Mesothelial cell of epicardium (in vitro differentiated cells): ENCODE measurements around the gene PLEKHO1. TPM values are rescaled to one million over a fixed set of nuclear protein-coding genes. Genes with fewer than 3 reads are reported as not detected.

Experiments used
- DNase-seq, 2 experiments: peaks; one replicate each; pipeline ENCODE4 v3.0.0; 2021; ENCODE audit warnings: low spot score in 2 of 2; ENCODE audit not compliant: unreplicated experiment in 2 of 2
- H3K27ac Mint-ChIP-seq: 2 replicates; pipeline ENCODE4 v1.8.0; 2021; ENCODE audit warnings: mixed read lengths
- H3K27me3 Mint-ChIP-seq: 2 replicates; pipeline ENCODE4 v1.8.0; 2021; ENCODE audit warnings: low read depth, mixed read lengths
- H3K36me3 Mint-ChIP-seq: 2 replicates; pipeline ENCODE4 v1.8.0; 2021; ENCODE audit warnings: mixed read lengths
- H3K4me1 Mint-ChIP-seq: 2 replicates; pipeline ENCODE4 v1.8.0; 2021; ENCODE audit warnings: mixed read lengths
- H3K4me3 Mint-ChIP-seq: 2 replicates; pipeline ENCODE4 v1.8.0; 2021; ENCODE audit warnings: mild to moderate bottlenecking, moderate library complexity, mixed read lengths
- H3K9me3 Mint-ChIP-seq: 2 replicates; pipeline ENCODE4 v1.8.0; 2021; ENCODE audit warnings: mixed read lengths
- total RNA-seq: library from RNA; stranded (reverse); gene quantifications from 3 replicates; pipeline ENCODE4 v1.2.1, GENCODE V29; 2021
- TF ChIP-seq, protein P1 (sequence below): fragments of 200-600 bp; sonication (generic); IDR thresholded peaks from one replicate; pipeline ENCODE4 v1.5.0; 2021; ENCODE audit warnings: antibody characterized with exemption; ENCODE audit not compliant: unreplicated experiment

Gene PLEKHO1
- total RNA-seq, 1 donor from 2014 or later: 80.1 TPM

DNA sequence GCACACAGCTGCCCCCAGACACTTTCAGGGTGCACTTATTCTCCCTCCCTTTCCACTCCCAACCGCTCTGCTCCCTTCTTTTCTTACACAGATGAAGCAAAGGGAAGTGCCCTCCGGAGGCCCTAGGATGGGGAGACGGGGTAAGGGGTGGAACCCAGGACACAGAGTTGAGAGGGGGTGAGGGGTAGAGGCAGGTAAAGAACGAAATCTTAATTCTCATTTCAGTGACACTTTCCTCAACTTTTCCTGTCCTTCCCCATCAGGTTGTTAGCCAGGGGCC, 12.8 kb downstream of the PLEKHO1 start:
- Mint-ChIP-seq H3K4me1 (peaks cover 43% of the 10 kb centered on the region), H3K9me3 (no peaks in the 10 kb centered on the region)

DNA sequence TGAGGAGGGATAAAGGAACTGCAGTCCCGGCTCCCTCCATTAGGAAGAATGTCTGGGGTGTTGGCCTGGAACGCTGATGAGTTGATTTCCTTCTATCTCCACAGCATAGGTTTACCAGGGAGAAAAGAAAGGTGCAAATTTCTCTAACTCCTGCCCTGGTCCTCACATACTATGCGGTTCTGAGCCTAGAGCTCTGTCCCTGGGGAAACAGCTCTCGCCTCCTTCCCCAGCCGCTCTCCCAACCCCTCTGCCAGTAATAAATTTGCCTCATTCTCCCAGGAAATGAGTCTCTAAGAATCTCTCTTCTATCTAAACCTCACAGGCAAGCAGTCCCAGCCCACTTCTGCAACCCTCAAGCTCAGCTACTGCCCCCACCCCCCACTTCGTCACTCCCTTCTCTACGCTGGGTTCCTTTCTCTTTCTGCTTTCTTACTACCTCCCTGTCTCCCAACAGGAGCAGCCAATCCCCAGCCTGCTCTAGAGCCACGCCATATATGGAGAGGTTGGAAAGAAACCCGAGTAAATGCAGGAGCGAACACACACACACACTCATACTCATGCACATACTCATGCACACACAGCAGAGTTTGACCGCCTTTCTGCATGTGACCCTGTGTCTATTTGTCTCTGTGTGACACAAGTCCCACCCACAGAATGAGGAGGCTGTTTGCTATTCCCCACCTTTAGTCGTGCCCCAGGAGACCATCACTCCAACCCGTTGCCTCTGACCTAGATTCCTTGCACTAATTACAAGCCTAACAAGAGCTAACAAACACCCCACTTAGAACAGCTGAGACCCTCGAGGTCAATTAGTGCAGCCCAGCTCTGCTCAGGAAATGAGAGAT, 13.4 kb downstream of the PLEKHO1 start:
- TF ChIP-seq, protein P1, sequence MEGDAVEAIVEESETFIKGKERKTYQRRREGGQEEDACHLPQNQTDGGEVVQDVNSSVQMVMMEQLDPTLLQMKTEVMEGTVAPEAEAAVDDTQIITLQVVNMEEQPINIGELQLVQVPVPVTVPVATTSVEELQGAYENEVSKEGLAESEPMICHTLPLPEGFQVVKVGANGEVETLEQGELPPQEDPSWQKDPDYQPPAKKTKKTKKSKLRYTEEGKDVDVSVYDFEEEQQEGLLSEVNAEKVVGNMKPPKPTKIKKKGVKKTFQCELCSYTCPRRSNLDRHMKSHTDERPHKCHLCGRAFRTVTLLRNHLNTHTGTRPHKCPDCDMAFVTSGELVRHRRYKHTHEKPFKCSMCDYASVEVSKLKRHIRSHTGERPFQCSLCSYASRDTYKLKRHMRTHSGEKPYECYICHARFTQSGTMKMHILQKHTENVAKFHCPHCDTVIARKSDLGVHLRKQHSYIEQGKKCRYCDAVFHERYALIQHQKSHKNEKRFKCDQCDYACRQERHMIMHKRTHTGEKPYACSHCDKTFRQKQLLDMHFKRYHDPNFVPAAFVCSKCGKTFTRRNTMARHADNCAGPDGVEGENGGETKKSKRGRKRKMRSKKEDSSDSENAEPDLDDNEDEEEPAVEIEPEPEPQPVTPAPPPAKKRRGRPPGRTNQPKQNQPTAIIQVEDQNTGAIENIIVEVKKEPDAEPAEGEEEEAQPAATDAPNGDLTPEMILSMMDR: no peak
- H3K27me3 Mint-ChIP-seq: no peaks in the 10 kb centered on the region
- peak overlapping the region; percentile 60 for H3K4me3 Mint-ChIP-seq
- peak; percentile 71 to 83 for DNase-seq
- peaks cover 12% of the 10 kb centered on the region for H3K36me3 Mint-ChIP-seq
- peak overlapping the region; percentile 99 for H3K27ac Mint-ChIP-seq
- H3K9me3 Mint-ChIP-seq: no peaks in the 10 kb centered on the region
- peaks cover 42% of the 10 kb centered on the region for H3K4me1 Mint-ChIP-seq

More for the DNA sequence above, 12.8 kb downstream of the PLEKHO1 start:
- no peak for DNase-seq
- TF ChIP-seq, protein P1: no peak
- no peaks in the 10 kb centered on the region for H3K27me3 Mint-ChIP-seq
- peak overlapping the region; percentile 60 for H3K4me3 Mint-ChIP-seq
- peaks cover 18% of the 10 kb centered on the region for H3K36me3 Mint-ChIP-seq
- H3K27ac Mint-ChIP-seq: peak overlapping the region; percentile 99

DNA sequence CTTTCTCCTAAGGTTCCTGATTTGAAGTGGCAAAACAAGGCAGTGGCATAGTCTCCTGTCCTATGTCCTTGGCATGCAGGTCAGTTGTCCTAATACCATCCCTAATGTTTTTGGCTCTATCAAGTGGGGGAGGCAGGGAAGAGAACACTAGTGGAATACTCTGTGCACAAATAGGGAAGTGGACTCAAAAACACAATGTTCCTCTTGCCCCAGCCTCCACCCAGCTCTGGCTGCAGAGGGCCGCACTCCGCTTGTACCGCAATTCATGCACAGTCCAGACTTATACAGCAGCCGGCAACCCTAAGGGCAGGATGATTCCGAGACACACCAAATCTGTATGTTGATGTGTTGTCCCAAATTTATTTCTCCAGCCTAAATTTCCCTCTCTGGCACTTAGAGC, 14.5 kb downstream of the PLEKHO1 start:
- Mint-ChIP-seq H3K27me3 (no peaks in the 10 kb centered on the region), H3K4me1 (peaks cover 41% of the 10 kb centered on the region), H3K36me3 (peaks cover 11% of the 10 kb centered on the region), H3K4me3 (no peak overlapping the region), H3K9me3 (no peaks in the 10 kb centered on the region), H3K27ac (peak overlapping the region; percentile 99)
- TF ChIP-seq, protein P1: no peak
- no peak for DNase-seq

DNA sequence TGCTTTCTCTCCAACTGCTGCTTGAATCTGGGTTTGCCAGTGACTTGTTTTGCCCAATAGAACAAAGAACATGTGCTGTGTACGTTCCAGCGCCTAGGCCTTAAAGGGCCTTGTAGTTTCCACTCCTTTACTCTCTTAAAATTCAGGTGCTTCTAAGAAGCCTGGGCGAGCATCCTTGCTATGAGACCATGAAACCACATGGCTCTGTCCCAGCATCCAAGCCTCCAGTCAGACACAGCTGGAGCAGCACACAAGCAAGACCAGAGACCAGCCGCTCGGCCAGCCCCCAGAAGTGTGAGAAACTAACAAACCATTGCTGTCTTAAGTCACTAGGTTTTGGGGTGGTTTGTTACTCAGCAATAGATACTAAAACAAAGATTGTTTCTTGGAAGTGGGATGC, 15.1 kb downstream of the PLEKHO1 start:
- no peak overlapping the region for H3K4me3 Mint-ChIP-seq
- no peaks in the 10 kb centered on the region for H3K9me3 Mint-ChIP-seq
- H3K27ac Mint-ChIP-seq: peak overlapping the region; percentile 99
- DNase-seq: no peak
- peaks cover 41% of the 10 kb centered on the region for H3K4me1 Mint-ChIP-seq
- H3K27me3 Mint-ChIP-seq: no peaks in the 10 kb centered on the region
- peaks cover 11% of the 10 kb centered on the region for H3K36me3 Mint-ChIP-seq
- TF ChIP-seq, protein P1: no peak

DNA sequence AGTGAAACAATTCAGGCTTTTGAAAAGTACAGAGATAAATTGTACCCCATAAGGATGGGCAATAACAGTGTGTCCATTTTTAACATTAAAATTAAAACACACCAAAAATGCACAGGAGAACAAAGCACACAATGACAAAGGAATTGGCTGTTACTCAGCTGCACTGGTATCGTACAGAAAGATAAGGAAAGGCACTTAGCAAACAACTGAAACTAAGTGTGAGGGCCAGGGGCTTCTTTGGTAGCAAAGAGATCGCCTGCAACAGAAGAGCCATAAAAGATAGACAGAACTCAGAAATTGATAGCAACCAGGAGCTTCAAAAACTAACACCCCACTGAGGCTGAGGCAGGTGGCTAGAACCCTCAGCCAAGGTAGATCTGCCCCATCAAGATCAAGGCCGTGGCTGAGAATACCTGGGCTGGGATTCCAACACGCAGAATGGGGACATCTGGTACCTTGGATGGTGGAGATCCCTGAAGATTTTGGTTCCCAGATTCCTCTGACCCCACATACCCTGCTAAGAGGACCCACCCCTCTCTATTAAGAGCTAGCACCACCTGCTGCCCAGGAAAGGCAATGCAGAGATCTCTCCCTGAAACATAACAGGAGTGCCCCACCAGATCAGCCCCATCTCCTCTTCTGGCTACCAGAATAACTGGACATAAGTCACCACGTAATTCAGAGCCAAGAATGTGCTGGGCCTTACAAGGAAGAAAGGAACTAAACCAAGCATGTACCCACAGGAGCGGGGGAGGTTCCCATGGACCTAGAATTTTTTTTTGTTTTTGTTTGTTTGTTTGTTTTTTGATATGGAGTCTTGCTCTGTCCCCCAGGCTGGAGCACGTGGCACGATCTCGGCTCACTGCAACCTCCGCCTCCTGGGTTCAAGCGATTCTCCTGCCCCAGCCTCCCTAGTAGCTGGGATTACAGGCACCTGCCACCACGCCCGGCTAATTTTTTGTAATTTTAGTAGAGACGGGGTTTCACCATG, 16.2 kb downstream of the PLEKHO1 start:
- Mint-ChIP-seq H3K4me1 (peaks cover 36% of the 10 kb centered on the region), H3K27me3 (no peaks in the 10 kb centered on the region), H3K36me3 (peaks cover 3% of the 10 kb centered on the region), H3K9me3 (no peaks in the 10 kb centered on the region), H3K27ac (peak overlapping the region; percentile 58), H3K4me3 (no peak overlapping the region)
- TF ChIP-seq, protein P1: peak; percentile 27
- peak in 1 of 2 experiments; percentile 56 for DNase-seq
